Kidney capillary endothelial cell (primary cell): ENCODE measurements around the gene BCAR3.

ENCODE experiments used
- DNase-seq: peaks from one replicate; pipeline ENCODE4 v3.0.0-alpha.2; 2018; ENCODE audit warnings: low spot score

Gene BCAR3

DNA sequence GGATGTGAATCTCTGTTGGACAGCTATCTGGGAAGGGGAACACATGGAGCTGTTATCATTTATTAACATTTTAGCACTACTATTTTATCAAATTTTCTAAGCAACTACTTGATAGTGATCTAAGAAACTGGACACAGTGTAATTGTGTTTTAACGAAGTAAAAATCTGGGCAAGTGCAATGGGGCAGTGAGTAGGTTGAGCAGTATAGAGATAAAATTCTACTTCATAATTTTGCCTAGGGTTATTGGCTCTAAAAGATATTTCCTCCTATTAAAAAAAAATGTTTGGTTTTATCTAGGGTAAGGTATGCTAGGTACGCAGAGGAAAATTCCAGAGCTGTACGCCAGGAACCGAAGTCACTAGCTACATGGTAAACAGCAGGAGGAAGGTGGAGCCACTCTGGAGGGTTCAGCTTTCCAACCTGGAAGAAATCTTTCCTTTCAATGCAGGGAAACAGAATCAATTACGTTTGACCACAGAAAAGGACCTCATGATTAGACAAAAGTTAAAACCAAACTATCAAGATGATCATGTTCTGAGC, 43.3 kb downstream of the BCAR3 start:
- DNase-seq, result no peak

DNA sequence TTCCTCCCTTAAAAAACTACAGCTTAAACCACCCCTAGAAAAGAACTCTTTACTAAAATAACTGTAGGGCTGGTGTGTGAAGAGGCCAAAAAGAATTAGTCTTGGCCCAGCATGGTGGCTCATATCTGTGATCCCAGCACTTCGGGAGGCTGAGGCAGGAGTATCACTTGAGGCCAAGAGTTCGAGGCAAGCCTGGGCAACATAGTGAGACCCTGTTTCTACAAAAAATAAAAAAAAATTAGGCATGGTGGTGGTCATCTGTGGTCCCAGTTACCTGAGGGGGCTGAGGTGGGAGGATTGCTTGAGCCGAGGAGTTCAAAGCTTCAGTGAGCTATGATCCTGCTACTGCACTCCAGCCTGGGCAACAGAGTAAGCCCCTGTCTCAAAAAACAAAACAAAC, 44.9 kb downstream of the BCAR3 start:
- DNase-seq, result no peak

DNA sequence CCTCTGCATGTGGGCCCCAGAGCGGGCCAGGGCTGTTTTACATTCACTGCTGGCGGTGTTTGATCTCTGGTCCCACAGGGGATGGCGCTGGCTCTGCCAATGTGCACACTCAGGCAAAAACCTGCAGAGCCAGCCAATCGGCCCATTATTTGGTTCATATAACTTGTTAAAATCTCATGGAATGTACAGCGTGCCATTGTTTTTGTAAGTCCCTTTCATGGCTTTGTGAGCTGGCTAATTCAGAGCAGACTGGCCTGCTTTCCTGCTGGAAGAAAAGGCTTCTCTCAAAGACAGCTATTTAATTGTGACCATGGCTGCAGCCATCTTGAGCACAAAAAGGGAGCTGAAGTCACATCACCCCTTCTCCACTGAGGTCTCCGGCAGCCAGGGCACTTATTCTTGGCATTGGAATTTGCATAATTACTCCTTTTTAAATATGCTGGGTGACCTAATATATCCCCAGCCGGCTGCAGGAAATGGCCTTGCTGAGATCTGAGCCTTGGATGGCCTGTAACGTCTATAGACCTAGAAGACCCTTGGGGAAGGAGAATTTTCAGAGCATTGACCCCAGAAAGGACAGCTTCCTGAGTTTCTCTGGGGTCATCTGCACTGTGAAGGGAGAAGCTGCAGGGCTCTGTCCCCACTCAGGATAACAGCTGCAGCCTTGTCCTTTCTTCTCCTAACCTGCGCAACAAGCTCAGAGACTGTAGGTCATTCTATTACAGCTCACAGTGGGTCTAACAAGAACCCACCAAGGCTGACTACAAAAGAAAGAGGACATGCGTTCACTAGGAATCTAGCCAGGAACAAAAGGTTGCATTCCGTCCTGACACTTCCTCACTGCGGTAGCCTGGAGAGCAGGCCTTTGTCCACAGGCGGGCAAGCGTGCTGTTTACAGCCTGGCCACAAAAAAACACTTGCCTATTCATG, 45.8 kb downstream of the BCAR3 start:
- DNase-seq, result no peak

DNA sequence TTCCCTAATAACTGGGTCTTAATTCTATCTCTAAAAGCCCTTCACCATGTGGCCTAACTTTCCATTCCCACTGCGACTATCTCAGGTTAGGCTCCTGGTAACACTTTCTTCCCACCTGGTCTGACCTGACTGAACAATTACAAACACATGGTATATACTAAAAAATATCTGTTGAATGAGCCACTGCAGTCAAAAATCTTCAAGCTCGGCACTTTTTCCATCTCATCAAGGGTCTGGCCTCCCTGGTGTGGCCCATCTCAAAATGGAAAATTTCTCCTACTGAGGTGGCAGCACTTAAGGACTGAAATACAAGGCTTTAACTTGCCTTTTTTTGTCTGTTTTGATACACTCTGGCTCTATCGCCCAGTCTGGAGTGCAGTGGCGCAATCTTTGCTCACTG, 48.3 kb downstream of the BCAR3 start:
- no peak for DNase-seq

DNA sequence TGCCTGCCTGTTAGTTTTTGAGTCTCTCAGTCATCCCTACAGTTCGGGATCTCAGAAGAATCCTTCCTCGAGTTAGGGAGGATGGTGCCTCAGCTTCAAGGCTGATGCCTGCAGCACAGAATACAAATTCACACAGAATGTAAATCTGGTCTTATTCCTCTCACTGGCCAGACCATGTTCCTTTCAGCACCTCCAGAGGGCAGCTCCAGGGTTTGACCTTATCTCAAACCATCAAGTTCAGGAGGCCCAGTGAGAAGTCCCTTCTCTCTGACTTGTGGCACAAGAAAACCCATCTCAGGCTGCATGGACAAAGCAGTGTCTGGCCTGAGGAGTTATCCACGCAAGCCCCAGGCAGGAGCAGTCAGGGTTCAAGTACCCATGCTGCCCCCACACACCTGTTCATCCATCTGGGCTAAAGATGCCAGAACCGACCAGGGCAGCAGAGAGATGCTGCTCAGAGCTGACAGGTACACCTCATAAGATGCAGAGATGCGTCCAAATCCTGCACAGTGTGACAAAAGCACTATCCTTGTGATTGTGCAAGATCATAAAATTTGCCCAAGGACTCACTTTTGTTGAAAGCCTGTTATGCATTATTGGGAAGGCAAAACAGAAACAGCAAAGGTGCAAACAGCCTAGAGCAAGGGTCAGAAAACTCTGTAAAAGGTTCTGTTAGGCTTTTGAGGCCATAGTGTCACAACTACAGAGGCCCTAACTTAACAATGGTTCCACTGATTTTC, 49.8 kb downstream of the BCAR3 start:
- no peak for DNase-seq

DNA sequence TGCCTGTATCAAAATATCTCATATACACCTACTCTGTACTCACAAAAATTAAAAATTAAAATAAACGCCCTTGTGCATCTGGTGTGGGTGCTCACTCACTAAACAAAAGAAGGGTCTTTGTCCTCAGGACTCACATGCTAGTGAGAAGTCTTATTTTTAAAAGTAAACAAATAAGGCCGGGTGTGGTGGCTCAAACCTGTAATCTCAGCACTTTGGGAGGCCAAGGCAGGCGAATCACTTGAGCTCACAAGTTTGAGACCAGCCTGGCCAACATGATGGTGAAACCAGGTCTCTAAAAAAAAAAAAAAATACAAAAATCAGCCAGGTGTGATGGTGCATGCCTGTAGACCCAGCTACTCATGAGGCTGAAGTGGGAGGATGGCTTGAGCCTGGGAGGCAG, 51.5 kb downstream of the BCAR3 start:
- DNase-seq, result no peak

DNA sequence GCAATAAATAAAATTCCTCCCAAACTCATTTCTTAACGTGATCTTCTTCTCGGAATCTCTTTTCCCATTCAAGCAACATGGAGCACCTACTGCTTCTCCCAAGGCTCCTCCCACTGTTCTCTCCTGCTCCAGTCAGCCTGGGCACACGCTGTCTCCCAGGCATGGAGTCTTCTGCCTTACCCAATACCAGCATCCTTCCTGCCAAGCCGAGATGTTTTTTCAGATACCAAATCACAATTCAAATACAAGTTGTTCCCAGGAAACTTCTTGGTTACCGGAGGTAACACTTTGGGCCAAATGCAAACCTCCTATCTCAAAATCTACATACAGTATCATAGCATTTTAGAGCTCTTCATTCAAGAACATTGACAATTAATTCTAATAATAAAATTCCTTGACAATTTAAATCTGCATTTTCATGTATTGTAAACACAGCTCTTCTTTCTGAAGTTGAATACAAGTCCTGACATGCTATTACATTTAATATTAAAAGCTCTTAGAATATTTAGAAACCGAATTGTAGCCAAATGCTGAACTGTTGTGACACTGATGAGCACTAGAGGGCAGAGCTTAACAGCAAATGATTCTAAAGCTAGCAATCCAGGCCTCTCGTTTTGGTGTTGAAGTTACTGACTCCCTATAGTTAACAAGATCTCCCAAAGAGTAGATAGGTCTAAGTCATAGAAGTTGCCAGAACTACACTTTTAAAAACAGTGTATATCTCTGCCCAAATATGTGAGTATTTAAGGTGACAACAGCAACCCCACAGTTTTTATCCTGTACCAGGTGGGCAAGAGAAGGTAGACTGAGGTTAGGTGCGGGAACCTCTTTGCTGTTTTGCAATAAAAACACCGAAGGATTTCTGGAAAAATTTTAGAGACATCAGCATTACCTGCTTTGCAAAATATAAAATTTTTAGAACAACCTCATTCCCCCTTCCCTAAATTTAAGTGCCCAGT, 52.3 kb downstream of the BCAR3 start:
- peak; percentile 84 for DNase-seq

DNA sequence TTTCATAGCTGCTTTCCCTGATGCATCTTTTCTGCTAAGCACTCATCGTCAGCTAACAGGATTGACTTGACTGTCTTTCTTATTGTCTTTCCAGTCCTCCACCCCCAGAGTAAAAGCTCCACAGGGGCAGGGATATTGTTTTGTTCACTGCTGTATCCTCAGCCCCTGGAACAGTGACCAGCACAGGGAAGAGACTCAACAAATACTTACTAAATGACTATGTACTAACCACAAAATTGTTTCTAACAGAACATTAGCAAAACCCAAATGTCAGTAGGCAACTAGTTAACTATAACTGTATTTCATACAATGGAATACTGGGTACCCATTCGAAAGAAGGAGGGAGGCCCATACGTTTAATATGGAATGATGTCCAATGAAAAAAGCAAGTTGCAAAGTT, 53.0 kb downstream of the BCAR3 start:
- DNase-seq, result no peak

DNA sequence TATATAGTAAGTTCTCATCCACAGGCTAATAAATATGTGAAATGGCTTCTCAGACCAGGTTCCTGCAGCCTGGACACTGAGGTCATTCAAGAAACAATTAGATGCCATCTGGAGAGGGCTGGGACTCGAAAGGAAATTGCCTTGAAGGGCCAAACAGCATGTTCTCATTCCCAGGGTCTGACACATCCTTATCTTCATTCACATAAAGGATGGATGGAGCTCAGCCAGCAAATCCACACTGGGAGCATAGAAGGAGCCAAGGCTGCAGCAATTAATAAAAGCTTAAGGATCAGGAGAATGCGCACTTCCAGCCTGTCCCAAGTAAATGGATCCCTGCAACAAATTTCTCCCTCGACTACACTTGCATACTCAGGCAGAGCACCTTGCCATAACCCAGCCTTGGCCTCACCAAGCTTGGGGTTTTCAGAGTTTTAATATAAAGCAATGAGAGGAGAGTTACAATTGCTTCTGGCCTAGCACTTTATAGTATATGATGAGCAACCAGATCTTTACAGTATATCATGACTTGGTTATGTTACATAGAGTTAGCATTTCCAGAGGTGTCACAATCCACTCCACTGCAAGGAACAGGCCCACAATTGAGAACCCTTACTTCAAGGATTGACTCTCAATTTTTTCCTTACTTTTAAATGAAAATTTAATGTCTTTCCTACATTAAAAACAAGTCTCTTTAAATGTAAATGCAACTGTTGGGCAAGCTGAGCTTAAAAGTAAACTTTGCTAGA, 55.9 kb downstream of the BCAR3 start:
- DNase-seq, result peak; percentile 93

DNA sequence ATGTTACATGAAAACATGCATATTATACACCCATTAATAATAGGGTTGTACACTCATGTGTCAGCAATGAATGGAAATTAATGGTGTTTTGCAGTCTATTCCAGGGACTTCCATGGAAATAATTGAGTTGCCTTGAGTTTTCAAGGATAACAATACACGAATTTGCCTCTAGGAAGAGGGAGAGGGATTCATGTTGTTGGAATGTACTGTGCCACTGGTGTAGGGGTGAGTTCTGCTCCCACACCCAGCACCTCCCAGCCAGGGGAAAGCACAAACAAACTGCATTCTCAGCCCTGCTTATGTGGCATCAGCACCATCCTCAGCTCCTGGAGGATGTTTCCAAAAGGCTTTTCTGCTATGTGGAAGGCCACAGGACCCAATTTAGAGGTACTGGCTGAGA, 57.8 kb downstream of the BCAR3 start:
- peak; percentile 78 for DNase-seq

DNA sequence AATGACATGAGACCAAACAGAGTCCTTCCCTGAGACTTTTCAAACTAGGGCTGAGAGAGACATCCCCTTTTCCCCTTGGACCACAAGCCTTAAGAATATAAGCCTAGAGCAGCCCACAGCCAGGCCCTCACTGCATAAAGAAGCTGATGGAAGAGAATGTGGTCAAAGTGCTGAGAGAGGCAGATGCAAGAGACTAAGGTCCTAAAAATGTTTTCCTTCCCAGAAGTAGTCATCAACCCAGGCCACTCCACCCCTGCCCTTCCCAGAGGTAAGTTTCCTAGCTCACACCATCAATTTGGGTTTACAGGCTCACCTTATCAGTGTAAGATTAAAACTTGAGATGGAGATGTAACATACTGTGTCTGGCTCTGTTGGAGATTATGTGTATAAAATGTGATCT, 58.2 kb downstream of the BCAR3 start:
- no peak for DNase-seq

DNA sequence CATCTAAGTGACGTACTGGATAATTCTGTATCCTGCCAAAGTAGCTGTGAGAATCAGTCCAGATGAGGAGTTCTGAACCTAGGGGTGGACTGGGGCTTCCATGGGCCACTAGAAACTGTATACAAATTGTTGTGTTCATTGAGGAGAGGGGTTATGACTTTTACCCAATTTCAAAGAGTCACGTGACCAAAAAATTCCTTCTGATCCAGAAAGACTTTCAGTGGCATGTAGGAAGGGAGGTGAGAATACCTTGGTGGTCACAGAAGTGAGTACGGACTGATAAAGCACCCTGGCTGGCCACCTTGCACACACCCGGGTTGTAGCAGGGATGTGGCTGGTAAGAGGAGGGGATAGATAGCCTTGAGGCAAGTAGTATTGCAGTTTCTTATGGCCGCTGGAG, 60.4 kb downstream of the BCAR3 start:
- no peak for DNase-seq

DNA sequence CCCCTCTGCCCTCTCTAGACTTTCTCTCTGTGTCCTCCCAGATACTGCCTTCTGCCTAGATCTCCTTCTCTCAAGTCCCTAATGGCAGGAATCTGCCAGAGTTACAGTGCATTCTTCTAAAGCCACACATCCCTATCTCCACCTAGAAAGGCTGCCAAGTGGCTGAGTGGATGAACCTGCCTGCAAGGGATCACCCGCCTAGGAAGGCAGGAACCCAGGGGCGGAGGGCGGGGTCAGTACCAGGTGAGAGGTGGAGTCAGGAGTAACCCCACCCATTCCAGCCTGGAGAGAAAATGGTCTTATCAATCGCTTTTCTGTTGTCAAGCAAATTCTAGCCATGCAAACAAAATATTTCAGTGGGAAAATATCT, 60.8 kb downstream of the BCAR3 start:
- DNase-seq, result no peak

DNA sequence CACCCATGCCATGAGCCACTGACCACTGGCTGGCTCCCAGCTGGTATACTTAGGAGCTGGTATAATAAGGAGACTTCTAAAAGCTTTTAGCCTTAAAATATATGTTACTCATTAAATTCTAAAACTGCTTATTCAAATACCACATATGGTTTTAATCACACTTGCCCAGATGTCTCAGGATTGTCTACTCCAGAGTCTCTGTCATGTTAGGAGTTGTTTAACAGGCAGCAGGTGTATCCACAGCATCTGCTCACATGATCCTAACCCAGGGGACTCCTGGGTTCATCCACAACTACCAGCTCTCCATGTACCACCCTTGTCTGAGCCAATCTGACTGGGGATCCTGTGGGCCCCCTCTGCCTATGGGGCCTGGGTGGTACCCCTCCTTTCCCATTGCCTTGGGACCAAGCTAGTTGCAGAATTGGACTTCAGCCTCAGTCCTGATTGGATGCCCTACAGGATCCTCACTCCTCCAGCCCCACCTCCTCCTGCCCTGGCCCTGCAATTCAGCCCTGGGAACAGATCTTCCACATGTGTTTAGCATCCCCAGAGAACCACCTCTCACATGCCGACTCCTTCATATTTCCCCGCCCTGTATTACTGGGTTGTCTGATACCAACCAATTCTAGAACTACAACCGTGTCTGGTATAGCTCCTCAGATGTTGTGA, 61.3 kb downstream of the BCAR3 start:
- no peak for DNase-seq

DNA sequence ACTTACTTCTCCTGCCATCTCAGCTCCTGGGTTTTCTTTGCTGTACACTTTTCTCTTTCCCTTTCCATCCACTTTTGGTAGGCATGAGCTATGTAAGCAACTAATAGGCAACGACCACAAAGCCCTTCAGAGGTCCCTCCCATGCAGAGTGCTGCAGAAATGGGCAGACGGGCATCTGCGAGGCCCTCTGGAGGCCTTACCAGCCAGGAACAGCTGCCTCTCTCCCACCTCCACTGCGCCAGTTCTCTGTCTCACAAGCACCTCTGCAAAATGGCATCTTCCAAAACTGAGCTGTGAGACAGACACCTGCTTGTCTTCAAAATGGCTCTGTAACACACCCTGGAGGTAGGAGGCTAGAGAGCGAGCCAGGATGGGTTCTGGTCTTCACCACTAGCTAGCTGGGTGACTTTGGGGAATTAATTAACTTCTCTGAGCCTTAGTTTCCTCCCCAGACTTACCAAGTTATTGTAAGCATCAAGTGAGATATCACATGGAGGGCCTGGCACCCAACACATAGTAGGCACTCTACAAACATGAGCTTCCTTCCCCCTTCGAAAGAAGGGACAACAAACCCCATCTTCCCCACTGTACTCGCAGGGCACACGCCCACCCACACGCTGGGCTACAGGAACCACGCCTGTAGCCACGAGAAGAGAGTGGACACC, 62.0 kb downstream of the BCAR3 start:
- no peak for DNase-seq

DNA sequence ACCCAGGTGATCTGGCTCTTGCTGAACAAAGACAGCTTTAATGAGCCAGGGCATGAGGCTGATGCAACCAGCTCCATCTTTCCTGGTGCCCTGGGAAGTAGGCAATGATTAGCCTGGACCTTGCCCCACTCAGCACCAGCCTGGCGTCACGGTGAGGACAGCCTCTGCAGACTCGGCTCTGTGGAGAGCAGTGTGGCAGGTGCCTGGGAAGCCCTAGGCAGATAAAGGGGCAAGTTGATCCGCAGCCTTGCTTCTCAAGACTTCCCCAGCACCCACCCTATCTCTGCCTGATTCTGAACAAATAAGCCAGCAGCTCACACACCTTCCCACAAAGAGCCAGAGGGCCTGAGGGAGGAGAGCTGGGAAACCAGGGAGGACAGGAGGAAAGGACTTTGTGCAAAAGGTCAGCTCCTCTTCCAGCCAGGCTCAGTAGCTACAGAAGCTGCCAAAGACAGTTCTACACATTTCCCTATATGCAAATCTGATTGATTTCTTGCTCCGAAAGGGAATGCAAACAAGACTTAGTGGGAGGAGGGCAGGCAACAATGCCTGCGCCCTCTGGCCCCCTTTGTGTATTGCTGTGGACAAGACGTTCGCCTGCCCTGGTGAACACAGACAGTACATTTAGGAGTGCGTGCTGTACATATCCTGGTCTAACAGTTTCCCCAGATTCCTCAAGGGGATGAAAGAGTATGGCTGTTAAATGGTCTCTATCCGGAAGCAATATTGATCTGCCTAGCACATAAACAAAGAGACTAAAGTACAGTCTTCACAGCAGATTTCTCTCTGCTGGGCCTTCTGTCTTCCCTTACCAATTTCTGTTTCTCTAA, 63.8 kb downstream of the BCAR3 start:
- DNase-seq, result no peak

DNA sequence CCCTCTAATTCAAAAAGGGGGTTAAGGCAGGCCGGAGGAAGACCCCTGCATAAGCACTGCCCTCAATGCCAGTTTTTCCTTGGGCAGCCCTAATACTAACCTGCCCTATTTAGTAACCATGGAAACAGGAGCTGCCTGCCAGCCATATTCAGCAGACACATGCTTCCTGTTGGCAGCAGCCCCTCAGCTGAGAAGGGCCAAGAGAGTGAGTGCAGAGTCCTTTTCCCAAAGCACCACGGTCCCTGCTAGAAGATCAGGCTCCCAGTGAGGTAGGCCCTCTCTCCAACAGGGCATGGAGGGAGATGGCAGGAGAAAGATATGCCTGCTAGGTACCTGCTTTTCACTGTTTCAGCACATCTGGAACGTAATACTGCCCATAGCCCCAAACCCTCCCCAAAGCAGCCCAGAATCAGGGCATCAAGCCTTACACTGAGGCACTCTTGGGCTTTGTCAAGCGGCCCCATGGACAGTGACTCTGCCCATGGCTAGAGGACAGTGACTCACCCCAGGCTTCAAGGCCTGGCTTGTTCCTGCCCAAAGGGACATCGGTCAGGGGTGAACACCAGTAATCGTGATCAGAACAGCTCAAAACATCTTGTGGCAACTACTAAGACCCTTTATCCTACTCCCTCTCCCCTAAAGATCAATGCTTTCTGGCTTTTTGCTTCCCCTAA, 64.5 kb downstream of the BCAR3 start:
- DNase-seq, result no peak

DNA sequence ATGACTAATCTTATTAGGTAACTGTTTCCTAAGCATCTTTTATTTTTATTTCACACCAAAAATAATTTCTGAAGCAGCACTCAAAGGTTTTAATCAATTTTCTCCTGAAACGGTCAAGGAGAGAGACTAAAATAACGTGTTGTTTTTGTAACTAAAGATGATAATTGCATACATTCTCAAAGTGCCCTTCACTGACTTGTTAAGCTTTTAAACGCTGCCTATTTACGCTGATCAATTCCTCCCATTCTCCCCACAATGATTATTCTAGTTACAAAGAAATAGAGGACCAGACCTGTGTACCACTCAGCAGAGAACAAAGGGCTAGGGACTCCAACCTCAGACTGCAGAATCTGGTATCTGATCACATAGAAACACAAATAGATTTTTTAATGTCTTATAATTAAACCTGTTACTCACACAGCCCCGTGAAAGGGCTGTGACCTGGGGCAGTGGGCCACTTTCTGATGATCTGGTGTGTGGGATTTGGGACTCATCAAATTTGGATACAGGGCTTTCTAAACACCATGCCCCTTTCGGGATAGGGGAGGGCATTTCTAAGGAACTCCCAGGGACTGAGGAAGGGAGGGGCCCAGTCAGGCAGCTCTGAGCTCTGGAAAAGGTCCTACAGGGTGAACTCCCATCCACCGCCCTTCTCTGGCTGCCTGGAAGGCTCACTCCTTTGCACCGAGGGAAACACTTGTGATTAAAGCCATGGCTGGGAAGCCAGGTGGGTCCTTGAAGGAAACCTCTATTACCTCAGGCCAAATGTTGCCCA, 65.2 kb downstream of the BCAR3 start:
- no peak for DNase-seq
